ENCODE measurements around the gene CLPSL1.

CLPSL1 gene

GRCh38 chr6:35769211-35769610 is 11.6 kb upstream of the CLPSL1 start:
- H3K9me3 Mint-ChIP-seq, result no peaks in the 10 kb centered on the region
- no peaks in the 10 kb centered on the region for H3K36me3 Mint-ChIP-seq (ENCODE audit: low read depth)
- peaks cover 3% of the 10 kb centered on the region for H3K4me1 Mint-ChIP-seq
- H3K27ac Mint-ChIP-seq, result no peak overlapping the region
- no peak overlapping the region for H3K4me3 Mint-ChIP-seq
- peaks cover 47% of the 10 kb centered on the region for H3K27me3 Mint-ChIP-seq (ENCODE audit: low read depth)
- no peak for TF ChIP-seq CTCF (IDR thresholded peaks at IDR 0.05; ENCODE audit: unreplicated experiment in 3 of 3)

- Mint-ChIP-seq H3K36me3 (ENCODE audit: low read depth) (no peaks in the 10 kb centered on the region), H3K27me3 (ENCODE audit: low read depth) (peaks cover 37% of the 10 kb centered on the region), H3K4me1 (no peaks in the 10 kb centered on the region), H3K27ac (no peak overlapping the region), H3K9me3 (no peaks in the 10 kb centered on the region), H3K4me3 (no peak overlapping the region)
- TF ChIP-seq CTCF (IDR thresholded peaks at IDR 0.05; ENCODE audit: unreplicated experiment in 3 of 3), result no peak
Observed at GRCh38 chr6:35771343-35771627, 9.5 kb upstream of the CLPSL1 start.

GRCh38 chr6:35774116-35774794 is 6.6 kb upstream of the CLPSL1 start:
- Mint-ChIP-seq H3K36me3 (ENCODE audit: low read depth) (no peaks in the 10 kb centered on the region), H3K9me3 (no peaks in the 10 kb centered on the region), H3K27ac (no peak overlapping the region), H3K4me3 (peak overlapping the region in 2 of 3 experiments; percentile 34 to 56), H3K27me3 (ENCODE audit: low read depth) (peaks cover 35% of the 10 kb centered on the region), H3K4me1 (no peaks in the 10 kb centered on the region)
- TF ChIP-seq CTCF (IDR thresholded peaks at IDR 0.05; ENCODE audit: unreplicated experiment in 3 of 3), result no peak

- peaks cover 29% of the 10 kb centered on the region for H3K27me3 Mint-ChIP-seq (ENCODE audit: low read depth)
- H3K4me1 Mint-ChIP-seq, result no peaks in the 10 kb centered on the region
- no peak for TF ChIP-seq CTCF (IDR thresholded peaks at IDR 0.05; ENCODE audit: unreplicated experiment in 3 of 3)
- H3K36me3 Mint-ChIP-seq (ENCODE audit: low read depth), result no peaks in the 10 kb centered on the region
- no peak overlapping the region for H3K27ac Mint-ChIP-seq
- H3K4me3 Mint-ChIP-seq, result peak overlapping the region; percentile 20 to 44 (median 39)
- no peaks in the 10 kb centered on the region for H3K9me3 Mint-ChIP-seq
Observed at GRCh38 chr6:35775031-35775430, 5.8 kb upstream of the CLPSL1 start.

- H3K27me3 Mint-ChIP-seq (ENCODE audit: low read depth), result peaks cover 27% of the 10 kb centered on the region
Observed at GRCh38 chr6:35776364-35777215, 4.2 kb upstream of the CLPSL1 start, which contains the start of gene CLPSL2. Gene CLPSL2 (plus strand): TSS chr6:35776598. CDS start chr6:35776619, 21 bp downstream.

More at GRCh38 chr6:35776364-35777215, 4.2 kb upstream of the CLPSL1 start, which contains the start of gene CLPSL2:
- no peak for TF ChIP-seq CTCF (IDR thresholded peaks at IDR 0.05; ENCODE audit: unreplicated experiment in 3 of 3)
- H3K27ac Mint-ChIP-seq, result peak within 1 kb of the TSS in 1 of 3 experiments; percentile 38
- H3K4me3 Mint-ChIP-seq, result peak within 1 kb of the TSS; percentile 82 to 87 (median 86)
- H3K36me3 Mint-ChIP-seq (ENCODE audit: low read depth), result no peaks in the 10 kb centered on the region
- no peaks in the 10 kb centered on the region for H3K4me1 Mint-ChIP-seq
- no peaks in the 10 kb centered on the region for H3K9me3 Mint-ChIP-seq

Measured in nephron (organoid).